Fibroblast of villous mesenchyme (primary cell): ENCODE results near the gene RBM8A. TPM values are rescaled to one million over a fixed set of nuclear protein-coding genes. Genes with fewer than 3 reads are reported as not detected.

Source experiments
- DNase-seq: peaks from one replicate; pipeline ENCODE4 v3.0.0-alpha.2; 2010; ENCODE audit warnings: low read depth
- H3K4me3 ChIP-seq: 2 replicates; pipeline ENCODE4 v1.5.1; 2011; ENCODE audit warnings: low read depth, mild to moderate bottlenecking, low read length
- total RNA-seq: library from RNA; depleted of rRNA; stranded (reverse); fragments of >200 nt; gene quantifications from 2 replicates; pipeline ENCODE4 v1.2.3, GENCODE V29; 2012
- TF ChIP-seq, protein P1 (sequence below): IDR thresholded peaks from 2 replicates; pipeline ENCODE4 v1.5.1; 2012; ENCODE audit warnings: low read depth, mild to moderate bottlenecking, low read length; ENCODE audit not compliant: insufficient read depth

Gene RBM8A
- total RNA-seq, 1 donor = 76.9 TPM

DNA sequence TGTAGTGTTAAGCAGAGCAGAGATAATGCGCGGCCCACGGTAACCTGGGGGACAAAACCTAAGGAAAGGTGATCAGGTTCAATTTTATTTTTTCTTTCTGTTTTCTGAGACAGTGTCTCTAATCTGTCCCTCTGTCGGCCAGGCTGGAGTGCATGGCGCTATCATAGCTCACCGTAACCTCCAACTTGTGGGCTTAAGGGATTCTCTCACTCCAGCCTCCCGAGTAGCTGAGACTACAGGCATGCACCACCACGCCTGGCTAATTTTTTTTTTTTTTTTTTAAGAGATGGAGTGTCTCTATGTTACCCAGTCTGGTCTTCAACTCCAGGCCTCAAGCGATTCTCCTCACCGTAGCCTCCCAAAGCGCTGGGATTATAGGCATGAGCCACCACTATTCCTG is 40.9 kb downstream of the RBM8A start:
- DNase-seq = no peak
- peak overlapping the region; percentile 82 for H3K4me3 ChIP-seq
- TF ChIP-seq, protein P1, sequence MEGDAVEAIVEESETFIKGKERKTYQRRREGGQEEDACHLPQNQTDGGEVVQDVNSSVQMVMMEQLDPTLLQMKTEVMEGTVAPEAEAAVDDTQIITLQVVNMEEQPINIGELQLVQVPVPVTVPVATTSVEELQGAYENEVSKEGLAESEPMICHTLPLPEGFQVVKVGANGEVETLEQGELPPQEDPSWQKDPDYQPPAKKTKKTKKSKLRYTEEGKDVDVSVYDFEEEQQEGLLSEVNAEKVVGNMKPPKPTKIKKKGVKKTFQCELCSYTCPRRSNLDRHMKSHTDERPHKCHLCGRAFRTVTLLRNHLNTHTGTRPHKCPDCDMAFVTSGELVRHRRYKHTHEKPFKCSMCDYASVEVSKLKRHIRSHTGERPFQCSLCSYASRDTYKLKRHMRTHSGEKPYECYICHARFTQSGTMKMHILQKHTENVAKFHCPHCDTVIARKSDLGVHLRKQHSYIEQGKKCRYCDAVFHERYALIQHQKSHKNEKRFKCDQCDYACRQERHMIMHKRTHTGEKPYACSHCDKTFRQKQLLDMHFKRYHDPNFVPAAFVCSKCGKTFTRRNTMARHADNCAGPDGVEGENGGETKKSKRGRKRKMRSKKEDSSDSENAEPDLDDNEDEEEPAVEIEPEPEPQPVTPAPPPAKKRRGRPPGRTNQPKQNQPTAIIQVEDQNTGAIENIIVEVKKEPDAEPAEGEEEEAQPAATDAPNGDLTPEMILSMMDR = no peak

- TF ChIP-seq, protein P1 = no peak
- H3K4me3 ChIP-seq = peak within 1 kb of the TSS; percentile 82
- DNase-seq = peak; percentile 44
Observed at GRCh38 chr1:145885738-145886287, 41.5 kb downstream of the RBM8A start, which contains the start of gene ANKRD35. TSS of gene ANKRD35 (minus strand) at chr1:145885866. CDS start at chr1:145885758, 108 bp downstream.

GRCh38 chr1:145884675-145885074 is 42.6 kb downstream of the RBM8A start:
- DNase-seq = no peak
- TF ChIP-seq, protein P1 = no peak
- no peak overlapping the region for H3K4me3 ChIP-seq

DNA sequence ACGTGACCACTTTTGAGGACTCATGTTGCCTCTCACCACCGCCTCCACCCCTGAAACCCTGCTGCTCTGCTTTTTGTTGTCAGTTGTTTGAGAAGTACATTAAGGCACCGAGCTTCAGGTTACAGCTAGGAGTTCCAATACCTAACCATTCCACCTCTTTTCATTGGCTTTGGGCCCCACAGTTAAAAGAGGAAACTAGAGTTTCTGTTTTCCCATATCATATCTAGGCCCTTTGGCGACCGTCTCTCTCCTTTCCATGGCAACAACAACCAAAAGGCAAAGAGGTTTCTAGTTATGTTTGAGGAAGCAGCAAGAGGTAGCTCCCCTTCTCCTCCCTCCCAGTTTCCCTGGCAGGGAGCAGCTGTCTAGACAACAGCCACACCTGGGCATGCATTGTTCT is 47.5 kb downstream of the RBM8A start:
- DNase-seq = no peak
- TF ChIP-seq, protein P1 = no peak
- H3K4me3 ChIP-seq = no peak overlapping the region

GRCh38 chr1:145878724-145879123 is 48.6 kb downstream of the RBM8A start:
- DNase-seq = peak; percentile 18
- TF ChIP-seq, protein P1 = no peak
- H3K4me3 ChIP-seq = no peak overlapping the region

- no peak overlapping the region for H3K4me3 ChIP-seq
- TF ChIP-seq, protein P1 = no peak
- DNase-seq = no peak
Observed at GRCh38 chr1:145877923-145878486, 49.3 kb downstream of the RBM8A start.

GRCh38 chr1:145874646-145875045 is 52.6 kb downstream of the RBM8A start:
- H3K4me3 ChIP-seq = no peak overlapping the region
- TF ChIP-seq, protein P1 = no peak
- DNase-seq = no peak
